Measurements from ENCODE around the gene LRRC25. TPM values are rescaled to one million over a fixed set of nuclear protein-coding genes. Genes with fewer than 3 reads are reported as not detected.

LRRC25 gene
- total RNA-seq, 1 donor from 2014 or later: 3.9 TPM

GRCh38 chr19:18441804-18442788 is 44.7 kb upstream of the LRRC25 start:
- H3K27ac ChIP-seq: no peak overlapping the region
- no peaks in the 10 kb centered on the region for H3K27me3 ChIP-seq
- DNase-seq (ENCODE audit: extremely low spot score in 2 of 2): no peak
- TF ChIP-seq CTCF (IDR thresholded peaks at IDR 0.05): no peak
- H3K36me3 ChIP-seq: peaks cover 0 to 29% of the 10 kb centered on the region in 2 donors
- H3K4me3 ChIP-seq: no peak overlapping the region
- peaks cover 24% of the 10 kb centered on the region for H3K4me1 ChIP-seq
- intact Hi-C loops (cut with DNase I): loop anchor here (10.0 kb wide), 1 partner anchor 233 kb away; no protein-coding TSS in a partner anchor
- no peaks in the 10 kb centered on the region for H3K9me3 ChIP-seq

GRCh38 chr19:18440936-18441803 is 43.7 kb upstream of the LRRC25 start:
- intact Hi-C loops (cut with DNase I): loop anchor here (10.0 kb wide), 1 partner anchor 234 kb away; no protein-coding TSS in a partner anchor
- no peaks in the 10 kb centered on the region for H3K9me3 ChIP-seq
- H3K27ac ChIP-seq: no peak overlapping the region
- no peak overlapping the region for H3K4me3 ChIP-seq
- peaks cover 0 to 23% of the 10 kb centered on the region in 2 donors for H3K36me3 ChIP-seq
- TF ChIP-seq POLR2AphosphoS5 (IDR thresholded peaks at IDR 0.05; ENCODE audit: insufficient read depth in 1 of 2, low read depth in 1 of 2): peak in 1 of 2 donors; percentile 23
- TF ChIP-seq POLR2A (IDR thresholded peaks at IDR 0.05): no peak
- no peaks in the 10 kb centered on the region for H3K27me3 ChIP-seq
- DNase-seq (ENCODE audit: extremely low spot score in 2 of 2): no peak
- H3K4me1 ChIP-seq: peaks cover 33% of the 10 kb centered on the region

- Histone ChIP-seq H3K4me3 (no peak overlapping the region), H3K9me3 (no peaks in the 10 kb centered on the region), H3K27me3 (no peaks in the 10 kb centered on the region), H3K4me1 (peaks cover 36% of the 10 kb centered on the region), H3K27ac (no peak overlapping the region), H3K36me3 (peaks cover 0 to 15% of the 10 kb centered on the region in 2 donors)
- TF ChIP-seq CTCF (IDR thresholded peaks at IDR 0.05) (no peak), POLR2A (IDR thresholded peaks at IDR 0.05) (no peak), POLR2AphosphoS5 (IDR thresholded peaks at IDR 0.05; ENCODE audit: insufficient read depth in 1 of 2, low read depth in 1 of 2) (no peak)
- intact Hi-C loops (cut with DNase I): loop anchor here (10.0 kb wide), 1 partner anchor 234 kb away; no protein-coding TSS in a partner anchor
- no peak for DNase-seq (ENCODE audit: extremely low spot score in 2 of 2)
These were observed 43.0 kb upstream of the LRRC25 start for GRCh38 chr19:18440415-18440877.

GRCh38 chr19:18439910-18440237 is 42.5 kb upstream of the LRRC25 start:
- Histone ChIP-seq H3K9me3 (no peaks in the 10 kb centered on the region), H3K27ac (peak overlapping the region; percentile 78), H3K4me1 (peaks cover 37% of the 10 kb centered on the region), H3K27me3 (no peaks in the 10 kb centered on the region), H3K36me3 (peaks cover 0 to 14% of the 10 kb centered on the region in 2 donors), H3K4me3 (no peak overlapping the region)
- no peak for DNase-seq (ENCODE audit: extremely low spot score in 2 of 2)
- TF ChIP-seq CTCF (IDR thresholded peaks at IDR 0.05) (no peak), POLR2A (IDR thresholded peaks at IDR 0.05) (no peak)
- intact Hi-C loops (cut with DNase I): loop anchor here (10.0 kb wide), 1 partner anchor 235 kb away; no protein-coding TSS in a partner anchor
